Limb (tissue), 2 donors: Measurements from ENCODE around the gene CHRNG.
A peak's percentile ranks its signal among the peaks of the same experiment; 100 is the strongest.

Source experiments
- DNase-seq, 2 donors: peaks; one replicate each; pipeline ENCODE4 v3.0.0-alpha.2; 2016; ENCODE audit errors: extremely low spot score in 2 of 2

Gene CHRNG, protein sequence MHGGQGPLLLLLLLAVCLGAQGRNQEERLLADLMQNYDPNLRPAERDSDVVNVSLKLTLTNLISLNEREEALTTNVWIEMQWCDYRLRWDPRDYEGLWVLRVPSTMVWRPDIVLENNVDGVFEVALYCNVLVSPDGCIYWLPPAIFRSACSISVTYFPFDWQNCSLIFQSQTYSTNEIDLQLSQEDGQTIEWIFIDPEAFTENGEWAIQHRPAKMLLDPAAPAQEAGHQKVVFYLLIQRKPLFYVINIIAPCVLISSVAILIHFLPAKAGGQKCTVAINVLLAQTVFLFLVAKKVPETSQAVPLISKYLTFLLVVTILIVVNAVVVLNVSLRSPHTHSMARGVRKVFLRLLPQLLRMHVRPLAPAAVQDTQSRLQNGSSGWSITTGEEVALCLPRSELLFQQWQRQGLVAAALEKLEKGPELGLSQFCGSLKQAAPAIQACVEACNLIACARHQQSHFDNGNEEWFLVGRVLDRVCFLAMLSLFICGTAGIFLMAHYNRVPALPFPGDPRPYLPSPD

GRCh38 chr2:232539298-232540231 lies at the start of gene CHRNG:
CHRNG (plus strand) TSS chr2:232539692; CDS start chr2:232539748, 56 bp downstream.
- DNase-seq: peak in 1 of 2 donors; percentile 56

DNA sequence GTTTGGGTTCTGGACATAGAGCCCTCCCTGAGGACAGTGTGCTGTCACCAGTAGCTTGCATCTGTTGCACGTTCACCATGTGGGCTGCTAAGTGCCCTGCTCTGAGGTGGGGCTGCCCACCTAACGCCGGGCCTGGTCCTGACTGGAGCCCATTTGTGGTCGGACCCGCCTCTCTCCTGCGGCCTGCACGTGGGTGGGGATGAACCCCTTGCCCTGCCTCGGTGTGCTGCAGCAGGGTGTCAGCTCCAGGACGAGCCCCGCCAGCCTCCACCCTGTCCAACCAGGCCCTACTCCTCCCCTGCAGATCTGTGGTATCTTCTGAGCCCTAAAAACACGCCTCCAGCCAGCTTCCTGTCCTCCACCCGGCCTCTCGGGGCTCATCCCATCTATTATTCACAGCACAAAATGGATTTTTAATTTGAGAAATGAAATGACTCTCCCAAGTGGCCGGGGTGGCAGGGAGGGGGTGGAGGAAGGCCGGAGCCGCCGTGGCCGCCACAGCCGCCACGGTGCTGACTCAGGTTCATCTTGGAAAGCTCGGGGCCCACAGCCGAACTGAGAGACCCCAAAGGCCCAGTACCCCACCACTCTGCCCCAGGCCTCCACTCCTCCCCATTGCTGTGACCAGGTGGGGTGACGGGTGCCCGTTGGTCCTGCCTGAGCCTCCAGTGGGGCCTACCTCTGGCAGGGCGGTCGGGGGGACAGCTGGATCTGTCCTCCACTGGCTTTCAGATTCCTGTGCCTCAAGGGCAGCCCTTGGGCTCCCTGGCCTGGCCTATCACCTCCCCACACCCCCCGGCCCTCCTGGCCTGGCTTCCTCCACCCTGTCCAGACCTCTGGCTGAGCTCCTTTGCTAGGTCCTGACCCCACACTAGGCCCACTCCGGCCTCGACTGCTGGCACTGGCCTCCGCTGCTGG lies 49.0 kb upstream of the CHRNG start:
- DNase-seq: peak in 1 of 2 donors; percentile 30

DNA sequence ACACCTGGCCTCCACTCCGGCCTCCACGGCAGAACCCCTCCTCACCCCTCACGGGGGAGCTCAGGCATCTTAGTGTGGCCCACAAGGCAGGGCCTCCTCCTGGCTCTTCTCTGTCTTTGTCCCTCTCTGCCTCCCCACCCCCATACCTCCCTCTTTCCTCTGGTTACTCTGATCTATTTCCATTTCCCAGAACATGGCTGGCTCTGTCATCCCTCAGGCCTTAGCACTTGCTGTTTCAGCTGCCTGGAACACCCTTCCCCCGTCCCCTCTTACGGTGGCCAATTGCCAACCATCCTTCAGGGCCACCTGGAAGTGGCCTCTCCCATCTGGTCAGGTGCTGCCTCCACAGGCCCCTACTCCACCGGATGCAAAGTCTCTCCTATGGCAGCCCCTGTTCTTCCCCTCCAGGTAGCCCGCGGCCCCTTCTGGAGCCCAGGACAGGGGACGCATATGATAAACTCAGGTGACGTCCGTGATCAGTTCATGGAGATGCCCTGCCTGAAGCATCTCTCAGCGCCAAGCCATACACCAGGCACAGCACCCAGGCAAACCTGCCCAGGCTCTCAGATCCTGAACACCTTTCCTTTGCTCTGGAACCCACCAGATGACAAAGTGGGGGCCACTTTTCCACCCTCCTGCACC lies 48.2 kb upstream of the CHRNG start:
- peak in 1 of 2 donors; percentile 25 for DNase-seq

- peak in 1 of 2 donors; percentile 22 for DNase-seq
Measured at GRCh38 chr2:232492236-232492848, 47.1 kb upstream of the CHRNG start.

DNA sequence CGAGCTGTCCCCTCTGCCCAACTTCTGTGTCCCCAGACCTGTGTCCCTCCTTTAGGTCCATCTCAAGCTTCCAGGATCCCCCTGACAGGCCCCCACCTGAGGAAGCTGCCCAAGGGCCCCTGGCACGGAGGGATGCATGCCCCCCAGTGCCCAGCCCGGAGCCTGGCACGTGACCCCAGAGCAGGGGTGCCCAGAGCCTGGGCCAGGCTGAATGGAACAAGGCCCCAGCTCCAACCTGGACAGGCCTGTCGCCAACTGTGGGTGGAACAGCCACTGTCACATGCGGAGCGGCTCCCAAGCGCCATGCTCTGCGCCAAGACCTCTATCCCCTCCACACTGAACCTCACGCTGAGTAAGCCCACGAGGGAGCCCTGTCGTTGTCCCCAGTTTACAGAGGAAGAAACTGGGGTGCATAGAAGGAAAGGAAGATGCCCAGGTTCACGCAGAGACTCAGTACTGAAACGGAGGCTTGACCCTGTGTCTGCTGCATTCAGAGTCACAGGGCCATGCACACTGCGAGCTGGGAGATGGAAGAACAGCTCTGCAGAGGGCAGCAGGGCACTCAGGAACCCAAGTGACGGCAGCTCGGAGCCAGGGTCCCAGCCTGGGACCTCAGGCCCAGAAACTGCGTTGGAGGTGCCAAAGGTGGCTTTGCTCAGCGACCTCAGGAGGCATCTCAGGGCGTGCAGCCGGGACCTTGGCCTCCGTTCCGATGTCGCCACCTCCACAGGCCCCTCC lies 46.4 kb upstream of the CHRNG start:
- no peak for DNase-seq

- no peak for DNase-seq
Measured at GRCh38 chr2:232493701-232494474, 45.6 kb upstream of the CHRNG start.

DNA sequence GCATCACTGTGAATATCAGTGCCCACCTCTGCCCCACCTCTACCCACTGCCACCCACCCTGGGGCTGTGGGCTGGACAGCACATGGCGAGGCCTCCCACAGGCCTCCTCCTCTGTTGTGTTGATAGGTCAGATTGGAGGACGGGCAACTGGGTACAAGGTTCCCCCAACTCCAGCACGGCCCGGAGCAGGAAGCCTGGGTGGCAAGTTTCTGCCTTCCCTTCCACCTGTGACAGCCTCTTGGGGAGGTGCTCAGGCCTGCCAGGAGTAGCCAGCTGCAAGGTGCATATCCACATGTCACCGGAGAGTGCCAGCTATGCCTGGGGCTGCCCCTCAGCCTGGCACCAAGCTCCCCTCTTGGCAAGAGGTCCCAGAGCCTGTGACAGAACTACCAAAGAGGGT lies 45.0 kb upstream of the CHRNG start:
- no peak for DNase-seq

DNA sequence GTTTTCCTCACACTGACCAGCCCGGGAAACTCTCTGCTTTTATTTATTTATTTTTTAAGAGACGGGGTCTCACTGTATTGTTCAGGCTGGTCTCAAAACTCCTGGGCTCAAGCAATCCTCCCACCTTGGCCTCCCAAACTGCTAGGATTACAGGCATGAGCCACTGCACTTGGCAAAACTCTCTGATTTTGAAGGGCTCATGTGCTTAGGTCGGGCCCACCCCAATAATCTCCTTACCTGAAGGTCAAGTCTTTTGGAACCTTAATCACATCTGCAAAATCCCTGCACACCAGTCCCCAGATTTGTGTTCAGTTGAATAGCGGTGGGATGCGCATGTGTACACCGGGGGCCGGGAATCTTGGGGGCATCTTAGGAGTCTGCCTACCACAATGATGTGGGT lies 44.2 kb upstream of the CHRNG start:
- no peak for DNase-seq

GRCh38 chr2:232496501-232497270 lies 42.8 kb upstream of the CHRNG start:
- no peak for DNase-seq

- DNase-seq: no peak
Measured at GRCh38 chr2:232497348-232497747, 42.1 kb upstream of the CHRNG start.

- DNase-seq: no peak
Measured at GRCh38 chr2:232498452-232498851, 41.0 kb upstream of the CHRNG start.

GRCh38 chr2:232501331-232501771 lies 38.1 kb upstream of the CHRNG start:
- DNase-seq: no peak

GRCh38 chr2:232501794-232502390 lies 37.6 kb upstream of the CHRNG start:
- peak in 1 of 2 donors; percentile 62 for DNase-seq

- DNase-seq: peak in 1 of 2 donors; percentile 59
Measured at GRCh38 chr2:232502511-232502910, 37.0 kb upstream of the CHRNG start.

DNA sequence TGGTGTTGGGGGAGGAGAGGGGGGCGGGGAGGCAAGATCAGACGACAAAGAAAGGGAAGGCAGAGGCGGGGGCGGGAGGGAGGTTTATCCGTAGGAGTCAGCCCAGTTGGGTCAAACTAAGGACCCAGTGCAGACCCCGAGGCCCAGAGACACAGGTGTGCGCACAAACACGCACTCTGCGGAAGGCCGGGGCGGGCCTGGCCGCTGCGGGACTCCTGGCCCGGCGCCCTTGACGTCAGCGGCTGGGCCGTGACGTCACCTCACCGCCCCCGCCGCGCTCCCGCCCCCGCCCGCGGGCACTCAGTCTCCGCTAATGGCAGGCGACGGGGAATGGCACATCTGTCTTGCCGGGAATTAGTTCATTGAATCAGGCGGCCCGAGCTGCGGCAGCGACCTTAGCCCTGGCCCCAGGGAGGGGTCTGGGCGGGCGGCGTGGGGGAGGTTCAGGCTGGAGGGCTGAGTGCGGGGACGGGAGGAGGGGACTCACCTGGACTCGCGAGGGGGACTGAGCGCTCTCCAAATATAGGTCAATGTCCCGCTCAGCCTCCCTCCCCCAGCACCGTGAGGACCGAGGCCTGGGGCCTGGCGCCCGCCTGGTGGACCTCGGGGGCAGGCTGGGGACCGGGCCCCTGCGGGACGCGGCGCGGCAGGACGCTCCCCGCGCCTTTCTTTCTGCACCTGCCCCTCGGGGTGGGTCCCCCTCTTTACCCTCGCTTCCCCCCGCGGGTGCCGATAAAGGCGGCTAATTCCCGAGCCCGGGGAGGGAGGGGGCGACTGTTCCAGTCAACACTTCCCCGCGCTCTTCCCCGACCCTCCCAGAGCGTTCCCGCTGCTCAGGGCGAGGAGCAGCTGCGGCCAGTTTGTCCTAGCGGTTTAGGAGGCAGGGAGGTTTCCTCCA lies 36.3 kb upstream of the CHRNG start:
- DNase-seq: peak; percentile 29 to 82

GRCh38 chr2:232503809-232504323 lies 35.6 kb upstream of the CHRNG start:
- DNase-seq: no peak
